HepG2 (cell line): ENCODE results near the gene MTCL1. TPM values are rescaled to one million over a fixed set of nuclear protein-coding genes. Genes with fewer than 3 reads are reported as not detected.

Experiments used
- ATAC-seq: fragments of 200-7000 bp; cut with Tn5 transposase; 3 replicates; pipeline ENCODE4 v1.9.1; 2020; ENCODE audit warnings: mild to moderate bottlenecking, moderate library complexity
- BruUV-seq: library from RNA; stranded (reverse); fragments of 400-500 nt; replicated peaks from 2 replicates; lab custom pipeline; 2021; lab: Mats Ljungman, UMichigan
- CTCF ChIA-PET: fragments of 300-600 bp; formaldehyde crosslinking; extraction: SDS; loops from one replicate; lab custom pipeline; 2021; ENCODE audit warnings: low total read pairs, inconsistent platforms, low intra/inter-chr PET ratio; lab: Yijun Ruan, JAX
- POLR2A ChIA-PET: fragments of 350-600 bp; sonication (Branson Sonifier 250); formaldehyde crosslinking; loops from one replicate; lab custom pipeline; 2020; ENCODE audit warnings: antibody characterized with exemption, inconsistent platforms; lab: Yijun Ruan, JAX
- DNase-seq: peaks from one replicate; pipeline ENCODE4 v3.0.0-alpha.2; 2015; ENCODE audit warnings: low spot score
- FAIRE-seq: peaks from 3 replicates; lab custom pipeline; 2011; peaks lifted over from hg19 to GRCh38; lab: Jason Lieb, UNC
- H2AFZ ChIP-seq: one replicate; pipeline ENCODE4 v1.6.1; 2011; ENCODE audit warnings: low read length, inconsistent platforms
- H3K27ac ChIP-seq: fragments of 300-600 bp; 3 replicates; pipeline ENCODE4 v1.8.0; 2011; ENCODE audit warnings: mixed run types, mild to moderate bottlenecking, mixed read lengths, low read length, inconsistent platforms; ENCODE audit not compliant: insufficient read depth; ENCODE audit errors: extremely low read length
- H3K27me3 ChIP-seq, 2 experiments: fragments of 200-600 bp in 1 of 2; 2 replicates in 1 of 2; 3 replicates in 1 of 2; pipeline versions ENCODE4 v1.6.0 to v1.8.0; 2011; ENCODE audit warnings: low read length in 2 of 2, mild to moderate bottlenecking in 2 of 2, moderate library complexity in 2 of 2, inconsistent platforms in 1 of 2; ENCODE audit not compliant: insufficient read depth in 2 of 2, control insufficient read depth in 1 of 2
- H3K36me3 ChIP-seq, 2 experiments: fragments of 200-600 bp in 1 of 2; replicated peaks in 1 of 2; 2 replicates in 1 of 2; 3 replicates in 1 of 2; pipeline versions ENCODE4 v1.5.1 to v1.8.0; 2011; ENCODE audit warnings: low read length in 2 of 2, inconsistent platforms in 1 of 2; ENCODE audit not compliant: insufficient read depth in 2 of 2, control insufficient read depth in 1 of 2
- H3K4me1 ChIP-seq: 2 replicates; pipeline ENCODE4 v1.5.1; 2012; ENCODE audit warnings: low read length, inconsistent platforms; ENCODE audit not compliant: insufficient read depth
- H3K4me2 ChIP-seq: 2 replicates; pipeline ENCODE4 v1.6.0; 2011; ENCODE audit warnings: low read depth, low read length, inconsistent platforms
- H3K4me3 ChIP-seq, 3 experiments: fragments of 200-600 bp in 1 of 3; sonication (generic), shearing (Covaris generic) in 1 of 3; replicated peaks in 1 of 3; 2 replicates each; pipeline ENCODE4 v1.5.1; 2011 to 2016; ENCODE audit warnings: low read length in 3 of 3, inconsistent platforms in 2 of 3, low read depth in 2 of 3, mild to moderate bottlenecking in 2 of 3, control low read depth in 1 of 3, mixed read lengths in 1 of 3; ENCODE audit not compliant: insufficient read depth in 1 of 3
- H3K79me2 ChIP-seq: one replicate; pipeline ENCODE4 v1.6.1; 2011; ENCODE audit warnings: low read length, inconsistent platforms; ENCODE audit not compliant: insufficient read depth
- H3K9ac ChIP-seq: 2 replicates; pipeline ENCODE4 v1.6.0; 2011; ENCODE audit warnings: mild to moderate bottlenecking, low read depth, low read length, inconsistent platforms; ENCODE audit not compliant: insufficient read depth
- H3K9me3 ChIP-seq: 2 replicates; pipeline ENCODE4 v1.5.1; 2012; ENCODE audit warnings: mild to moderate bottlenecking, low read length
- H4K20me1 ChIP-seq: 2 replicates; pipeline ENCODE4 v1.6.0; 2011; ENCODE audit warnings: inconsistent platforms, mild to moderate bottlenecking, low read length, moderate library complexity; ENCODE audit not compliant: insufficient read depth
- BHLHE40 ChIP-seq: IDR thresholded peaks from 2 replicates; pipeline ENCODE4 v1.6.1; 2011; ENCODE audit warnings: low read length, improper control_type of control experiment
- GFI1 ChIP-seq: sonication (generic); formaldehyde crosslinking; IDR thresholded peaks from 2 replicates; pipeline ENCODE4 v1.5.0; 2020; ENCODE audit warnings: missing genetic modification reagents, mild to moderate bottlenecking, borderline replicate concordance
- NPAS2 ChIP-seq: sonication (generic); formaldehyde crosslinking; IDR thresholded peaks from 2 replicates; pipeline ENCODE4 v1.8.0; 2022; ENCODE audit warnings: mild to moderate bottlenecking, missing genetic modification reagents, borderline replicate concordance
- REL ChIP-seq: sonication (generic); formaldehyde crosslinking; conservative IDR thresholded peaks from 2 replicates; pipeline ENCODE4 v1.8.0; 2022; ENCODE audit warnings: mild to moderate bottlenecking, missing genetic modification reagents, moderate library complexity
- REPIN1 ChIP-seq: sonication (generic); formaldehyde crosslinking; IDR thresholded peaks from 2 replicates; pipeline ENCODE4 v1.8.0; 2022; ENCODE audit warnings: missing genetic modification reagents, low read depth, mild to moderate bottlenecking, borderline replicate concordance
- WIZ ChIP-seq: sonication (generic); formaldehyde crosslinking; IDR thresholded peaks from 2 replicates; pipeline ENCODE4 v1.5.1; 2020; ENCODE audit warnings: mild to moderate bottlenecking, missing genetic modification reagents
- ZBTB1 ChIP-seq: sonication (generic); formaldehyde crosslinking; IDR thresholded peaks from 2 replicates; pipeline ENCODE4 v1.4.0; 2020; ENCODE audit warnings: missing genetic modification reagents, borderline replicate concordance
- ZNF232 ChIP-seq: sonication (generic); formaldehyde crosslinking; IDR thresholded peaks from 2 replicates; pipeline ENCODE4 v1.4.0; 2020; ENCODE audit warnings: missing genetic modification reagents, borderline replicate concordance
- WGBS: methylation state at CpG from one replicate; pipeline ENCODE4 v1.1.6; 2017; ENCODE audit warnings: low lambda C conversion rate; 5-methylcytosine and 5-hydroxymethylcytosine counted together
- in situ Hi-C: cut with HindIII; loops from 2 replicates; pipeline ENCODE4 v1.10.0; 2017; ENCODE audit warnings: low pct_unique_long_range_greater_than_20kb; ENCODE audit not compliant: extremely low pct_ligation_motif_present
- intact Hi-C: fragments of 100-400 bp; cut with micrococcal nuclease; formaldehyde crosslinking; loops from one replicate; pipeline ENCODE4 v1.10.0; 2022; ENCODE audit not compliant: unreplicated experiment
- polyA plus RNA-seq, 8 experiments: library from polyadenylated mRNA; depleted of rRNA in 3 of 8; stranded (reverse) in 7 of 8; unstranded in 1 of 8; fragments of >200 nt; fragmentation: Illumina TruSeq in 4 of 8; extraction: Trizol in 4 of 8; gene quantifications; 2 replicates each; pipeline versions ENCODE4 v1.2.1 to v1.2.3, GENCODE V29; 2011 to 2016; ENCODE audit warnings: low read depth in 4 of 8, missing spikeins in 1 of 8, mixed read lengths in 1 of 8; ENCODE audit not compliant: insufficient read depth in 1 of 8
- total RNA-seq, 5 experiments: library from RNA; depleted of rRNA; stranded (reverse); fragments of >200 nt; fragmentation: Illumina TruSeq; extraction: Trizol; gene quantifications; 2 replicates each; pipeline ENCODE4 v1.2.3, GENCODE V29; 2016; ENCODE audit warnings: low read depth in 1 of 5
- TF ChIP-seq, protein P1 (sequence below): IDR thresholded peaks from 2 replicates; pipeline ENCODE4 v1.6.1; 2016; ENCODE audit warnings: control low read depth
- TF ChIP-seq, protein P2 (sequence below): sonication (generic); formaldehyde crosslinking; IDR thresholded peaks from 2 replicates; pipeline ENCODE4 v1.8.1; 2023; ENCODE audit warnings: mild to moderate bottlenecking, missing genetic modification reagents
- TF ChIP-seq, protein P3 (sequence below): IDR thresholded peaks from 2 replicates; pipeline ENCODE4 v1.6.1; 2016

The MTCL1 gene
- total and polyA plus RNA-seq, 2 of the 13 experiments (the other 11 are each of a cell fraction or from before 2014, with no cell fraction given) = 3.1 to 3.2 TPM

DNA sequence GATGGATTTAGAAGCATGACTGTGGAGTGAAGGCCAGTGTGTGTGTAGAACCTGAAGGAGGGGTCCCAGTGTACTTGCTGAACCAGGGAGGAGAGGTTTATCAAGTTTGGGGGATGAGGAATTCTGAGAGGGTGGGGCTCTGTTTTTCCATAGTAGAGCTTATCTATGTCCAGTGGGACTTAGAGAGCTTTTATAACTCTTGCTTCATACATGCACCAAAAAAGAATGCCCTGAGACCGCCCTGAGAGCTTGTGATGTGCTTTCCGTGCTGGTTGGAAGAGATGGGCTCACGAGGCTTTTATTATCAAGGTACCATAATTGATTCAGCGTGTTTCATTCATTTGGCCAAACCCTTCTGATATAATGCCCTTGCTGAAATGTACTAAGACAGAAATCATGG, 100.2 kb downstream of the MTCL1 start:
- H3K4me1 ChIP-seq = no peaks in the 10 kb centered on the region
- POLR2A ChIA-PET = no interaction called here
- no peaks in the 10 kb centered on the region for H4K20me1 ChIP-seq

More for the DNA sequence above, 100.2 kb downstream of the MTCL1 start:
- Histone ChIP-seq H3K27me3 (no peaks in the 10 kb centered on the region), H3K79me2 (no peaks in the 10 kb centered on the region), H3K36me3 (no peaks in the 10 kb centered on the region), H3K27ac (no peak overlapping the region), H3K9ac (no peak overlapping the region), H3K9me3 (no peaks in the 10 kb centered on the region), H2AFZ (no peak overlapping the region), H3K4me3 (no peak overlapping the region), H3K4me2 (no peak overlapping the region)
- ATAC-seq (no peak), DNase-seq (no peak), FAIRE-seq (no peak)
- TF ChIP-seq, protein P1, sequence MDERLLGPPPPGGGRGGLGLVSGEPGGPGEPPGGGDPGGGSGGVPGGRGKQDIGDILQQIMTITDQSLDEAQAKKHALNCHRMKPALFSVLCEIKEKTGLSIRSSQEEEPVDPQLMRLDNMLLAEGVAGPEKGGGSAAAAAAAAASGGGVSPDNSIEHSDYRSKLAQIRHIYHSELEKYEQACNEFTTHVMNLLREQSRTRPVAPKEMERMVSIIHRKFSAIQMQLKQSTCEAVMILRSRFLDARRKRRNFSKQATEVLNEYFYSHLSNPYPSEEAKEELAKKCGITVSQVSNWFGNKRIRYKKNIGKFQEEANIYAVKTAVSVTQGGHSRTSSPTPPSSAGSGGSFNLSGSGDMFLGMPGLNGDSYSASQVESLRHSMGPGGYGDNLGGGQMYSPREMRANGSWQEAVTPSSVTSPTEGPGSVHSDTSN (CRISPR knock-in tag) = no peak
- TF ChIP-seq, protein P2, sequence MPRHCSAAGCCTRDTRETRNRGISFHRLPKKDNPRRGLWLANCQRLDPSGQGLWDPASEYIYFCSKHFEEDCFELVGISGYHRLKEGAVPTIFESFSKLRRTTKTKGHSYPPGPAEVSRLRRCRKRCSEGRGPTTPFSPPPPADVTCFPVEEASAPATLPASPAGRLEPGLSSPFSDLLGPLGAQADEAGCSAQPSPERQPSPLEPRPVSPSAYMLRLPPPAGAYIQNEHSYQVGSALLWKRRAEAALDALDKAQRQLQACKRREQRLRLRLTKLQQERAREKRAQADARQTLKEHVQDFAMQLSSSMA (CRISPR knock-in tag) = no peak
- no peak for TF ChIP-seq REPIN1 (CRISPR knock-in tag)
- TF ChIP-seq ZNF232 (CRISPR knock-in tag) = no peak
- no peak for TF ChIP-seq NPAS2 (CRISPR knock-in tag)
- TF ChIP-seq WIZ (CRISPR knock-in tag) = no peak
- TF ChIP-seq, protein P3, sequence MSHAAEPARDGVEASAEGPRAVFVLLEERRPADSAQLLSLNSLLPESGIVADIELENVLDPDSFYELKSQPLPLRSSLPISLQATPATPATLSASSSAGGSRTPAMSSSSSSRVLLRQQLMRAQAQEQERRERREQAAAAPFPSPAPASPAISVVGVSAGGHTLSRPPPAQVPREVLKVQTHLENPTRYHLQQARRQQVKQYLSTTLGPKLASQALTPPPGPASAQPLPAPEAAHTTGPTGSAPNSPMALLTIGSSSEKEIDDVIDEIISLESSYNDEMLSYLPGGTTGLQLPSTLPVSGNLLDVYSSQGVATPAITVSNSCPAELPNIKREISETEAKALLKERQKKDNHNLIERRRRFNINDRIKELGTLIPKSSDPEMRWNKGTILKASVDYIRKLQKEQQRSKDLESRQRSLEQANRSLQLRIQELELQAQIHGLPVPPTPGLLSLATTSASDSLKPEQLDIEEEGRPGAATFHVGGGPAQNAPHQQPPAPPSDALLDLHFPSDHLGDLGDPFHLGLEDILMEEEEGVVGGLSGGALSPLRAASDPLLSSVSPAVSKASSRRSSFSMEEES (CRISPR knock-in tag) = no peak
- no peak for TF ChIP-seq REL
- TF ChIP-seq GFI1 (CRISPR knock-in tag) = no peak
- no peak for TF ChIP-seq BHLHE40
- TF ChIP-seq ZBTB1 (CRISPR knock-in tag) = no peak
- 96% methylated on average over 4 of the region's 4 CpGs for WGBS
- in situ Hi-C loops = no loop called here
- intact Hi-C loops = no loop called here
- CTCF ChIA-PET = no interaction called here
- BruUV-seq = no TSS peak
